NOMO-1 (cell line): ENCODE data around the gene SMIM32.

Experiments used
- DNase-seq, 2 experiments: peaks; one replicate each; lab custom pipeline; 2025; ENCODE audit not compliant: unreplicated experiment in 2 of 2; lab: John Stamatoyannopoulos, UW

Gene SMIM32

DNA sequence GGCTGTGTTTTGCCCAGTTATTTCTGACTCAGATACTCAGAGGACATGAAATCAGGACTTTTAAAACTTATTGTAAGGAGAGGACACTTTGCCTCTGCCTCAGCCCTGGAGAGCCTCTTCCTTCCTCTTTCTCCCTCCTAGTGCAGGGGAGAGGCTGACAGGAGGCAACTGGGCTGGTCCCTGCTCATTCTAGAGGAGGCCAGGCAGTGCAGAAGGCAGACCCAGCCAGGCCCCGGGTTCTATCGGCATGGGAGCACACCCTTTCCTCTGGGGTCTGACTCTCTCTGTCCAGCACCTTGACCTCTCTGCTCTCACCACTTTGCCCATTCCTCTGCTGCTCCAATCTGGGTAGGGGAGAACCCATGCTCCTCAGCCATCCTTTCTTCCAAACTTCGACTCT is 16.0 kb upstream of the SMIM32 start:
- DNase-seq: peak; percentile 30 to 42

DNA sequence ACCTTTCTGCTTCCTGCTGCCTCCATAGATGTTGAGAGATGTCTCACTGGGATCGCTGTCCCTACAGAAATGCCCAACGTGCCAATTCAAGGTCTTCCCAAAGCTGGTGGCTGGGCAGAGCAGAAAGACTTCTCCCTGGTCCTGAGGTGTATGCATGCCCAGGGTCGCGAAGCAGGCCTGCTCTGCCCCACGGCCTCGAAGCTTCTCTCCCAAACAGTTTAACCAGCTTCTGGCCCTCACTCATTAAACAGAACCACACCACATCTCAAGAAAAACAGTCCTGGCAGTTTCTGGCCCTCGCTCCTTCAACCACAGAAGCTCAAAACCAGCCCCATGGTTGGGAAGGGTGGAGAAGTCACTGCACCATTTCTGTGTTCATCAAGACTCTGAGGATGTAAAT is 14.7 kb upstream of the SMIM32 start:
- DNase-seq: no peak

GRCh38 chr5:136206361-136206760 is 13.4 kb upstream of the SMIM32 start:
- DNase-seq: no peak

GRCh38 chr5:136205941-136206340 is 13.0 kb upstream of the SMIM32 start:
- DNase-seq: no peak

DNA sequence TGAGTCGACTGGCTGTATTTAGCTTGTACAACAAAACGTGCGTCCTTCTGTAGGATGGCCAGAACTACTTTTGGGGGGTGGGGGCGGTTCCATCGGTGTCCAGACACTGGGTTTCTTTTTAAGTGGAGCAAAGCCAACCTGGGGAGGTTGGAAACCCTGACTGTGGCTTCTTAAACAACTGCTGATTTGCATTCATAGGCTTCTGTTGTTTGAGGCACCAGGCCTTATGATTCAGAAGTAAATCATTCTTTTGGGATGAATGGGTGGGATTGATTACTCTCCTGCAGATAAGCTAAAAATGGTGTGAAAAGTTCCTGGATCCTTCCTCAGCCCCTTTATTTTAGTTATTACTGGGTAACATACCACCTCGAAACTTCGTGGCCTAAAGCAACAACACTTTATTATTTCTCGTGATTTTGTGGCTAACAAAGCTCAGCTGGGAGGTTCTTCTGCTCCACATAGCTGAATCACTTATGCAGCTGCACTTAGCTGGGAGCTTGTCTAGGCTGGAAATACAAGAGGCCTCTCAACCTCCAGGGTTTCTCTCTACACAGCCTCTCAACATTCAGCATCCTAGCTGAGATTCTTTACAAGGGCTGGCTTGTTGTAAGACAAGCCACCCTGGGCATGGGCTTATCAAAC is 12.2 kb upstream of the SMIM32 start:
- no peak for DNase-seq

DNA sequence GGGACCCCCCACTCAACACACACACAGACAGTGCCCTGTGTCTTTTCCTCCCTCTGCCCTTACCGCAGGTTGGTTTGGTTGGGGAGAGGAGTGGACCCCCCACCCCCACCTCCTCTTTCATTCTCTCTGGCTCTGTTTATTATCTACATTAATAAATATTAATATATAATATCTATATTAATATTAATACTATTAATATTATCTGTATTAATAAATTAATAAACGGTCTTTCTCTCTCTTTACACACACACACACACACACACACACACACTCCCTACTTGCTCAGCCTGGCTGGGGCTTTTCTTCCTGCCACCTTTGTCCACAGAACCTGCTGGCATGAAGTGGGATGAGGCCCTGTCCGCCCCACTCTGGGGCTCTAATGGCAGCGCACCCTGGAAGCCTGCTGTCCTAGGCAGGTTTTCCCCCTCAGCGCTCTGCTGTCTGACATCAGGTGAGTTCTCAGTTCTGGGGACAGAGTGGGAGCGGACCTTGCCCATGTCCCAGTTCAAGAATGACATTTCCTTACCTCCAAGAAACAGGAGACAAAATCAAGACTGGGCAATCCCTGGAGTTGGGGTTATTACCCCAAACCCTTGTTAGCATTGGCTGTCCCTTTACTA is 10.5 kb upstream of the SMIM32 start:
- DNase-seq: no peak

- no peak for DNase-seq
Observed at GRCh38 chr5:136202469-136203205, 9.7 kb upstream of the SMIM32 start.

- DNase-seq: no peak
Observed at GRCh38 chr5:136201870-136202269, 8.9 kb upstream of the SMIM32 start.

DNA sequence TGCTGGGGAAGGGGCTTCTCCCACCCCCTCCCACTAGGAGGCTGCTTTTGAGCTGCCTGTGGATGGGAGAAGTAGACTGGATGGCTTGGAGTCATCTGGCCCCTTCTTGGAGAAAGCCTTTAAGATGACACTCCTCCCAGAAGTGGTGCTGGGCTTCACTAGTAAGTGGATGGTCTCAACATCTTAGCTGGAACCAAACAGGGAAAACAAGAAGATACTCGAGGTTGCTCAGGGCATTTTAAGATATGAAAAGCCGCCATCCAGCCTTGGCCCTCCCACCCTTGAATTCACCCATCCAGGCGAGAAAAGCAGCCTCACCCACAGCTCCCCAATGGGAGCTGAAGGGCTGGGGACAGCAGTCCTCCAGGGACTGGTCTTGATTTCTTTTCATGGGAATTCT is 7.8 kb upstream of the SMIM32 start:
- DNase-seq: no peak

DNA sequence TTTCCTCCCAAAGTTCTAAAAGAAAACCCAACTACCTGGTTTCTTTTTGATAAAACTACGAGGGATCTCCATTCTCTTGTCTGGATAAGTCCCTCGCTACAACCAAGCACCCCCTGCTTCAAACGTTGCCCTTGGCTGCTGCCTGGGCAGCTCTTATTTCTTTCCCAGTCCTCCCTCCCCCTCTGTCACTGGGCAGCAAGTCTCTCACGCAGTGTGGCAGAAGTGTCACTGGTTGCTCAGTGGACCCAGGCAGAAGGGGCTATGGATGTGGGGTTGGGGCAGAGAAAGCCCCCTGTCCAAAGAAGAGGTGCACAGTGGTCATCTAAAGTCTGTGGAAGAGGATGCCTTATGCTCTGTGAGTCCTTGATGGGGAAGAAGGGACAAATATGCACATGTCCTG is 7.2 kb upstream of the SMIM32 start:
- no peak for DNase-seq

- no peak for DNase-seq
Observed at GRCh38 chr5:136199408-136199807, 6.4 kb upstream of the SMIM32 start.

DNA sequence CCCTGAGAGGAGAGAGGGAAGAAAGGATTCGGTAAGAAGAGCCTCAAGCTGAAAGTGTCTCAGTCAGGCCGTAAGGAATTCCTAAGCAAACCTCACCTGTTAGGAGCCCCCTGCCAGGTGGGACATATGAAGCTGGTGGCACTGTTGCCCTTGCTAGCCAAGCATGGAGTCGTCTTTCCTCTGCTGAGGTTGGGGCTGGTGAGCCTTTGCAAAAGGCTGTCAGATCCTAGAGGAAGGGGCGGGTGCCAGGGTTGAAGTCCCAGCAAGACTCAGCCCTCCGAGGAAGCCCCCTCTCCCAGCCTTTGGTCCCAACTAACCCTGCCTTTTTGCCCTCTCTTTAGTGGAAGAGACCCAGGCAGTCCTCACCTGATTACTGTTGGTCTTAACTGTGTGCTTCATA is 5.5 kb upstream of the SMIM32 start:
- DNase-seq: no peak

DNA sequence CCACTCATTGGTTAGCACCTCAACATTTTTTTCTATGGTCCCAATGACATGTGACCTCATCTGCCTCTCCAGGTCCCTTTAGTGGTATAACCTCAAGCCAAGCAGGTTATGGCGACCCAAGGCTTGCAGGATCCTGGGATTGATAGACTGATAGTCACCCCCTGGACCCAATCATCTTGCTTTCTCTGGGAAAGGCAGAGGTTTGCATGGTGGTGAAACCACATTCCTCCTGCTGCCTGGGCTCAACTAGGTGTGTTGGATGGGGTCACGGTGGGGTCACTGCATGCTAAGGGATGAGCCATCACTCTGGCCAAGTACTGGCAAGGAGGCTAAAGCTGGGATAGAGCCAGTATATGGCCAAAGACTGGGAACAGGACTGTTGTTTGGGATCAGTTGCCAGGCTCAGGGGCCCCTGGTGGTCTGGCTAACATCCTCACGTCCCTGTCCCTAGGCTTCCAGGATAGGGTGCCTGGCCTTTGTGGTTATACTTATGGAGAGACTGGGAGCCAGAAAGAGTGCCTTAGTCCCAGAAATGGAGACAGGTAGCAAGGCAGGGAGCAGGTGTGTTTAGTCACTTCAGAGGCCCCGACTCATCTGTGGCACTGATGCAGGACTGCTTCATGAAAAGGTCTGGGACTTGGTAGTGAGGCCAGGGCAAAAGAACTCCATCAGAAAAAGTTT is 4.6 kb upstream of the SMIM32 start:
- no peak for DNase-seq

DNA sequence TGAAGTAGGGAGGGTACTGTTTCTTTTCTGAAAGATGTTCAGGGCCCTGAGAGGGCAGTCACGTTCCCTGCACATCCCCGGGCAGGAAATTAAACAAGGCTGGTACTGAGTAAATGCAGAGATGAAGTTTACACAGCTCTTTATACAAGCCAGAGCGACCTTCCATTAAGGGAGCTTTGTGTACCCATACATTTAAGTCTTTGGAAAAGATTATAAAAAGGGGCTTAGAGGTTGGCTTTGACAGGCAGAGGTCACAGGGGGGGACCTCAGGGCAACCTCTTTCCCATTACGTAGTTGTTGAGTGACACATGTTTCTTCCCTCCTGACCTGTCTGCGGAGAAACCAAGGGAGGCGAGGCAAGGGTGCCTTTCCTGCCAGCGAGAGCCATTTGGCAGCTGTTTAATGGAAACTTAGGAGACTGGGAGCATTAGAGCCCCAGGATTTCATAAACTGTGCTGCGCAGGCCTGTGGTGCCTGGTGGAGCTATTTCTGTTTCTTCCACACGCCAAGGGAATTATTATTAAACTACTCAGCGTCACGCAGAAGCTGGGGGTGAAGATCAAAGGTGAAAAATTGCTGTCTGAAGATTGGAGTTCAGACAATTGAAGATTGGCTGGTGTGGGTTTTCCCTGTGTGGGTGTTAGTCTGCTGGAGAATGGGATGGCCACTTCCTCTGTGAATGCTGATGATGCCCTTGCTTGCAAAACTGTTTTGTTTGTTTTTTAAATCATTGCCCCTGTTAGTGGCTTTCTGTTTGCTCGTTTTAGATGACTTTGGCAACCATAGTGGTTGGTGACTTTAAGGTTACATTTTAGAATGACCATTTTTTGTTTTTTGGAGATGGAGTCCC is 3.2 kb upstream of the SMIM32 start:
- no peak for DNase-seq

DNA sequence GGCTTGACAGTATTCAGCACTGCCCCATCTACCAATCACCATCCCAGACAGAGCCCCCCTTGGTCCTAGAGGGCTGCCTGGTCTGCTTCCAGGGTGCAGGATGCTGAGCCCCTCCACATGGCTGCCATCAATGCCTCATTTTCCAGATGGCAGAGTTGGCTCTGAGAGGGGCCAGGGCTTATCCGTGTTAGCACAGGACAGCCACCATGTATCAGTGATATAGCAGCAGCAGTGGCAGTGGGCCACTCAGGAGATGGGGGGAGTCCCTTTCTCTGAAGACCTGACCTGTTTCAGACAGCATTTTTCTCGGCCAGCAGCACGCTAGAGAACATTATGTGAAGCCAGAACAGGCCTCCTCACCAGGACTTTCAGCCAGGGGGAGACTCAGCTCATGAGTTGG is 1.6 kb upstream of the SMIM32 start:
- no peak for DNase-seq

- DNase-seq: no peak
Observed at GRCh38 chr5:136193322-136193935, 467 bp upstream of the SMIM32 start.

DNA sequence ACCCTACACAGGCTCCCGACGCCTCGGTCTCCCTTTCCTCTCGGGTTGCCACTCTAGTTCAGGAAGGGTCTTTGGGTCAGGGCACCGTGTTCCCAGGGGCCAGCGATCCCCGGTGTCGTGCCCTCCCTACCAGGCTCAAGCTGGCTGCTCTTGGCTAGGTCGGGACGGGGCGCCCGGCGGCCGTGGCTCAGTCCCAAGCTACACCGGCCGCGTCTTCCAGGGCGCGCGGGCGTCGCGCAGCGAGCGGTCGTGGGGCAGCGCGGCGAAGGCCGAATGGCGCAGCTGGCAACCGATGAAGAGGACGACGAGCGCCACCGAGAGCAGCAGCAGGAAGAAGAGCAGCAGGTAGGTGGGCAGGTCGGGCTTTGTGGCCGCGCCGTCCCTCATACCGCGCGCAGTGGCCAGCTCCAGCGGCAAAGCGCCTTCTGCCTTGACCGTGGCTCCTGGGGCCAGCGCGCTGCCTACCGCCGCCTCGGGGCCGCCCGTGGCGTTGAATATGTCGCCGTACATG is 892 bp downstream of the SMIM32 start:
- DNase-seq: no peak

- peak in 1 of 2 experiments; percentile 9 for DNase-seq
Observed at GRCh38 chr5:136191304-136192014, 1.5 kb downstream of the SMIM32 start.

DNA sequence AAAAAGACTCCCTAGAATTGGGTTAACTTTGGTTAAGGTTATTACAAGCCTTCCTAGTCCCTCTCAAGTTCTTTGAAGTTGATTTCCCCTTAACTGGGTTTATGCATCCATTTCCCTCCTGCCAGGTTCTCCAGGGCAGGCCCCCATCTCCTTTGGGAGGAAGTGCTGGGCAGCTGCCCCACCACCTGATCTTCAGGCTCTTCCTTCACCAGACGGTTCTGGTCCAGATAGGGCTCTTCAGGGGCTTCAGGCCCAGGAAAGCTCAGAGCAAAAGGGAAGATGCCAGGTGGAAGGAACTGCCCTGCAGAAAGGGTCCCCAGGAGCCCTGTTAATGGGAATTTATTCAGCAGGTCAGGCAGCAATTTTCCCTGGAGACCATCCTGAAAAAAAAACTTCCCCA is 2.1 kb downstream of the SMIM32 start:
- no peak for DNase-seq
